ENCODE data around the gene MRPL33.

Gene MRPL33

DNA sequence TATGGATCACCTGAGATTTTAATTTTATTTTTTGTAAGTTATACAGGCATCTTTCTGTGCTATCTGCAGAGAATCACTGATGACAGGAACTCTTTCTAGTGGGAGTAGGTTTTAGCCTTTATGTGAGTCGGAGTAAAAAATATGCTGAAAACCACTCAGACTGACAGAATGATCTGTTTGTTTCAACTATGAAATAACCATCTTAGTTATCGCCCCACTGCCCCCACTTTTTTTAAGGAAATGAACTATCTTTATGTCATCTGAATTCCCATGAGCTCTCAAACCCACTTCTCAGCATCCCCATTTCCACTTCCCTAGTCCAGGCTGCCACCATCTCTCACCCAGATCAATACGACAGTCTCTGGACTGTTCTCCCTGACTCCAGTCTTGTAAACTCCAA lies 38.9 kb downstream of the MRPL33 start:
- no peak for DNase-seq

DNA sequence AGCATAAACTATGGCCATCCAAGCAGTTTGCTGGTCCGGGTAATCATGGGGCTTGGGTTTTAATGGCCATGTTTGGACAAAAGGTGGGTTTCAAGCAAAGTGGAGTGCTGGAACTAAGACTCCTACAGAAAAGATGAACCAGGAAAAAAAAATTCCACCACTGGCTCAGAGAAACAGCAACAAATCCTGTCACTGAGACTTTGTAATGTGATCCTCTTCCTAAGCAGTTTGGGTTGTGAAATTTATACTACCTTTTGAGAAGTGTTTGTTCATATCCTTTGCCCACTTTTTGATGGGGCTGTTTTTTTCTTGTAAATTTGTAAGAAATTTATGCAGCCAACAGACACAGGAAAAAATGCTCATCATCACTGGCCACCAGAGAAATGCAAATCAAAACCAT lies 40.2 kb downstream of the MRPL33 start:
- DNase-seq = no peak

DNA sequence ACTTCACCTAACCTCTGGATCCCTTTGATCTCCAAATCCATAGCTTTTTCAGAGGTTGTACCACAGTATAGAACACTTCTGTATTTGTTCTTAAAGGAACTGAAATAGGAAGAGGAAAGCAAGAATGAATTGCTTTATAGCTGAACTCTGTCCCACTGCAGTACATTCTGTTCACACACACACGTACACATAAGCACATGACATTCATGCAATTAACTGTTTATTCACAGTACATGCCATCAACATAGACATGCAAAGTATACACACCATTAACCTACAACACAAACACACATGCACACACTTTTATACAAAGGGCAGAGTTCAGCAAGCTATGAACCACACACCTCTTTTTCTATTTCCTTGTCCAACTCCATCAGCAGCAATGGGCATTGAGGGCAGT lies 43.2 kb downstream of the MRPL33 start:
- DNase-seq = no peak

DNA sequence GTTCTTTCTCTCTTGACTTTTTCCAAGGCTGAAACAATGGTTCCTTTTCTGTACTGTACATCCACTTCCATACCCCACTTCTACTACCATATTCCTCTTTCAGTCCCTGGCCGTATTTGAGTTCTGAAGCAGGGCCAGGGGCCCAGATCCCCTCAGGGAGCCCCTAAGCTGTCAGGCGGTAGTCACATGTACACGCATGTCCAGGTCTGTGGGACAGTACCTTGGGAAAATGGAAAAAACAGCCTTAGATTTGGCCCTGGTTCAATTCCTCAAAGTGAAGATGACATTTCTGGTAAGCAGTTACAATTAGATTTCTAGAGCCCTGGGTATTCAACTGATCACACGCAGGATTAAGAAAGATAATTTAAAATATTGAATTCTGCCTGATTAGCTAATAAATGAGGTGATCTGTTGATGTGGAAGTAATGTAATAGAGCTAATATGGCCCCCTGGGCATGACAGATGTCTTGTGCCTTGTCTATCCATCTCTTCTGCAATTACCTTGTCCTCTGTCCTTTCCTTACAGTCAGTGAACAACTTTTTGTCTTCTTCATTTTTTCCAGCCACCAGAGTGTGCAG lies 44.4 kb downstream of the MRPL33 start:
- no peak for DNase-seq

DNA sequence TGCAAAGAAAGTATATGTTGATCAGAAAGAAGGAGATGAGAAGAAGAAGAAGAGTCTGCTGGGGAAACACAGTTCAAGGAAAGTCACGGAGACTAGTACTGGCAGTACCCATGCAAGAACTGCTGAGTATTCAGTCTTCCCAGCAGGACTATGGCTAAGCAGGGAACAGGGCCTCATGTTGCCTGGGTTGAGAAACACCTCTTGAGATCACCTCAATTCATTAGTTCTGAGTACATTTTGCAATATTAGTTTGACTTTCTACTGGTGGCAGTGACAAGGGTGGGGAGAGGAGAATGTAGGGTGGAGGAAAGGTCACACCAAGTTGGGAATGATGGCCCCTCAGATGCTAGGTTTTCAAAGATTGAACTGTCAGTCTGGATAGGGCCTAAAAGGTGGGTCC lies 50.5 kb downstream of the MRPL33 start:
- DNase-seq = no peak

DNA sequence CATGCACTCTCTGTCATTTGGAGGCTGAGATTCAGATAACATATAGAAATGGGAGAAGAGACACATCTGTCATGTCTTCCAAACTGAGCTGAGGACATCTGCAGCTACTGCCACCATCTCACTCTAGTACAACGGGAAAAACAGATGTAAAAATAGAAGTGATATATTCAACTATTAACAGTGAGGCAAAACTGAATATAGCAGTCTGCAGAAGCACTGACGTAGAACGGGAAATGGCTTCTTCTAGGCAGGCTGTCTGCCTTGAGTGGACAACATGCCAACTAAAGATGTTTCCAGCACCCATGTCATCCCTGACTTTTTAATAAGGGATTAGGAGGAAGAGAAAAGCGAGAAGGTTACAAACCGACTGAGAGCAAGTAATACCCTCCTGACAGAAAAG lies 51.6 kb downstream of the MRPL33 start:
- DNase-seq = no peak

DNA sequence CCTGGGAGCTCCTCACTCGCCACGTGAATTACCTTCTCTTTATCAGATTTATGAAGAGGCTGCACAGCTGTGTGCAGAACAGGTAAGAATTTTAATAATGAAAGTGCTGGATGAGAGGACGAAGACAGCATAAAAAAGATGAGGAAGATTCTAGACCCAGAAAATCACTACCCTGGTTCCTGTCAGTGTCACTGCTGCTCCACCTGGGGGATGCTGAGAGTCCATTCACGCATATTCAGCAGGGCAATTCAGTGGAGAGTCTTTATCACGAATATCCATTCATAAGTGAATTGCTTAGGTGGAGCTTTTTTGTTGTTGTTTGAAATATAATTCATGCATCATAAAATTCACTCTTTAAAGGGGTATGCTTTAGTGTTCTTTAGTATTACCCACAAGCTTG lies 52.0 kb downstream of the MRPL33 start:
- no peak for DNase-seq

DNA sequence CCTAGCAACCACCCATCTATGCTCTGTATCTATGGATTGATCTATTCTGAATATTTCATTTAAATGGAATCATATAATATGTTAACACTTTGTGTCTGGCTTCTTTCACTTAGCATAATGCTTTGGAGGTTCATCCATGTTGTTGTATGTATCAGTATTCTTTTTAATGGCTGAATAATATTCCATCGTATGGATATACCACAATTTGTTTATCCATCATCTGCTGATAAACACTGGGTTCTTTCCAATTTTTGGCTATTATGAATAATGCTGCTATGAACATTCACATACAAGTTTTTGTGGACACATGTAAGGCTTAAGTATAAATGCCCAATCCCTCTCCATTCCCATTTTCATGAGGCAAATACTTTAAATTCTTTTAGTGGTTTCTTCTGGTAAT lies 52.9 kb downstream of the MRPL33 start:
- DNase-seq = no peak

DNA sequence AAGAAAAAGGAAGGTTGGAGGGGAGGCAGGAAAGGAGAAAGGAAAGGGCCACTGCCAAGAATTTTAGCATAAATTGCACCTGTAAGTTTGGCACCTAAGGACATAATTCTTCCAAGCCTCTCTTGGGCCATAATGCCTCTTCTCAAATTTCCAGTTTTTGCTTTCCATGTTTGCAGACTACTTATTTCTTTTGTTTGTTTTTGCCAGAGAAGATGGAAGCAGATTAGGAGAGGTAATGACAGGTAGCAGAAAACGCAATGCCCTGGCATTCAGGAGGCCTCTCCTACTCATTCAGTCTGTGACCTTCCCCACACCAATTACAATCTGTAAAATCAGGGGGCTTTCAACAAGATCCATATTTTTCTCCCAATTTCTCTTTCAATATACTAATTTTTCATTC lies 56.8 kb downstream of the MRPL33 start:
- no peak for DNase-seq

Data from activated T-cell treated with anti-CD3 and anti-CD28 coated beads, Interleukin-2, amount 50 U/mL, for 1 hour (primary cell).